Kidney epithelial cell (primary cell): ENCODE measurements around the gene ZMYND19. TPM values are rescaled to one million over a fixed set of nuclear protein-coding genes. Genes with fewer than 3 reads are reported as not detected.
"Not testable (repeated sequence)": the region's sequence is repeated elsewhere in the genome, so short reads cannot be mapped to it uniquely, and the experiment has no call there.

Experiments used
- DNase-seq: peaks from one replicate; pipeline ENCODE4 v3.0.0-alpha.2; 2010; ENCODE audit warnings: low read depth
- H3K27me3 ChIP-seq: 2 replicates; pipeline ENCODE4 v1.6.0; 2011; ENCODE audit warnings: low read length; ENCODE audit not compliant: control insufficient read depth, insufficient read depth
- H3K36me3 ChIP-seq: 2 replicates; pipeline ENCODE4 v1.5.1; 2011; ENCODE audit warnings: low read length; ENCODE audit not compliant: control insufficient read depth, insufficient read depth
- H3K4me3 ChIP-seq: 2 replicates; pipeline ENCODE4 v1.5.1; 2011; ENCODE audit warnings: low read depth, mild to moderate bottlenecking, control low read depth, low read length
- CTCF ChIP-seq: IDR thresholded peaks from 2 replicates; pipeline ENCODE4 v1.5.1; 2011; ENCODE audit warnings: mild to moderate bottlenecking, moderate library complexity, low read length, control low read depth, inconsistent platforms; ENCODE audit not compliant: insufficient read depth, poor library complexity, severe bottlenecking
- total RNA-seq: library from RNA; depleted of rRNA; stranded (reverse); fragments of >200 nt; gene quantifications from 2 replicates; pipeline ENCODE4 v1.2.3, GENCODE V29; 2015

The ZMYND19 gene
- total RNA-seq, 1 donor from 2014 or later = 27.1 TPM

GRCh38 chr9:137558127-137558526 lies 32.2 kb downstream of the ZMYND19 start:
- no peak for TF ChIP-seq CTCF
- no peak for DNase-seq
- no peak overlapping the region for H3K4me3 ChIP-seq
- H3K27me3 ChIP-seq = no peaks in the 10 kb centered on the region
- peaks cover 2% of the 10 kb centered on the region for H3K36me3 ChIP-seq

GRCh38 chr9:137556069-137556838 lies 34.1 kb downstream of the ZMYND19 start:
- Histone ChIP-seq H3K27me3 (no peaks in the 10 kb centered on the region), H3K4me3 (no peak overlapping the region), H3K36me3 (peaks cover 2% of the 10 kb centered on the region)
- no peak for DNase-seq
- TF ChIP-seq CTCF = no peak

GRCh38 chr9:137555179-137555578 lies 35.1 kb downstream of the ZMYND19 start:
- no peaks in the 10 kb centered on the region for H3K27me3 ChIP-seq
- H3K4me3 ChIP-seq = no peak overlapping the region
- DNase-seq = no peak
- H3K36me3 ChIP-seq = peaks cover 2% of the 10 kb centered on the region
- TF ChIP-seq CTCF = no peak

GRCh38 chr9:137554349-137554748 lies 36.0 kb downstream of the ZMYND19 start:
- TF ChIP-seq CTCF = no peak
- no peak for DNase-seq
- no peaks in the 10 kb centered on the region for H3K27me3 ChIP-seq
- H3K36me3 ChIP-seq = peaks cover 2% of the 10 kb centered on the region
- no peak overlapping the region for H3K4me3 ChIP-seq

- not testable (repeated sequence) for DNase-seq, H3K36me3 ChIP-seq, H3K27me3 ChIP-seq, H3K4me3 ChIP-seq
Measured at GRCh38 chr9:137553654-137554053, 36.7 kb downstream of the ZMYND19 start.

DNA sequence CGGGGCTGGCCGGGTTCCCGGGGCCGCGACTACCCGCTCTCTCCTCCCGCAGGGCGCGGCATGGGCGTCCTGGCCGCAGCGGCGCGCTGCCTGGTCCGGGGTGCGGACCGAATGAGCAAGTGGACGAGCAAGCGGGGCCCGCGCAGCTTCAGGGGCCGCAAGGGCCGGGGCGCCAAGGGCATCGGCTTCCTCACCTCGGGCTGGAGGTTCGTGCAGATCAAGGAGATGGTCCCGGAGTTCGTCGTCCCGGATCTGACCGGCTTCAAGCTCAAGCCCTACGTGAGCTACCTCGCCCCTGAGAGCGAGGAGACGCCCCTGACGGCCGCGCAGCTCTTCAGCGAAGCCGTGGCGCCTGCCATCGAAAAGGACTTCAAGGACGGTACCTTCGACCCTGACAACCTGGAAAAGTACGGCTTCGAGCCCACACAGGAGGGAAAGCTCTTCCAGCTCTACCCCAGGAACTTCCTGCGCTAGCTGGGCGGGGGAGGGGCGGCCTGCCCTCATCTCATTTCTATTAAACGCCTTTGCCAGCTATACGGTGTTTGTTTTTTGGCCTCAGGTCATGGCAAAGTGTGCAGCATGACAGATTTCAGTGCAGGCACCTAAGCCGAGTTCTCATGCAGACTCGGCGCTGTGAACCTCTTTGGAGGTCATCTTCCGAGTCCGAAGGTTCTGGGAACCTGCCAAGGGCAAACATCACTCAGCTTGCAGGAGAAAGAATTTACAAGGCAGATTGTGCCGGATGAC lies 38.1 kb downstream of the ZMYND19 start:
- Histone ChIP-seq H3K4me3 (peak overlapping the region; percentile 75), H3K27me3 (no peaks in the 10 kb centered on the region), H3K36me3 (no peaks in the 10 kb centered on the region)
- DNase-seq = no peak
- no peak for TF ChIP-seq CTCF
